GM21515 (cell line): ENCODE data around the gene DCUN1D2.
"Not testable (repeated sequence)": the region's sequence is repeated elsewhere in the genome, so short reads cannot be mapped to it uniquely, and the experiment has no call there.

Experiments
- ATAC-seq: cut with Tn5 transposase; IDR thresholded peaks from one replicate; pipeline ENCODE4 v1.9.1; 2021; ENCODE audit not compliant: unreplicated experiment

The DCUN1D2 gene

DNA sequence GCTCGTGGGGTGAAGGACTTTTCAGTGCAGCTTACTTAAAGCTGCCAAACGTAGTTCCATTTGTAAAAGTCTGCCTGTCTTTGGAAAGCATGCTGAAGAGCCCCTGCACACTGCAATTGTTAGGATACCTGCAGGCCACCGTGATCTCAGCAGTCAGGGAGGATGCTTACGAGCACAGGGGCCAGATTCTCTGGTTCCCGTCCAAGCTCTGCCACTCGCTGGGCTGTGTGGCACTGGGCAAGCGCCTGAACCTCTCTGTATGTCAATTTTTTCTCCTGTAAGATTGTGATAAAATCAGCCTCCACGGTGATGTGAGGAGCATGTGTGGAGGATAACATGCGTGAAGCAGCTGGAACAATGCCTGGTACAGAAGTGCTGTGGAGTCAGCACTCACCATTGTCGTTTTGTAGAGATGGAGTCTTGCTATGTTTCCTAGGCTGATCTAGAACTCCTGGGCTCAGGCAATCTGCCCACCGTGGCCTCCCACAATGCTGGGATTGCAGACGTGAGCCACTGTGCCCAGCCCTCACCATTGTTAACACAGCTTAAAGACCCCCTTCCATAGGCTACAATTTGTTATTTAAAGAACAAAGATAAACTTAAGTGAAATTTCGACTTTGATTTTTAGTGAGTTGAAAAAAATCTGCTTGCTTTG is 40.7 kb downstream of the DCUN1D2 start:
- ATAC-seq, result no peak

DNA sequence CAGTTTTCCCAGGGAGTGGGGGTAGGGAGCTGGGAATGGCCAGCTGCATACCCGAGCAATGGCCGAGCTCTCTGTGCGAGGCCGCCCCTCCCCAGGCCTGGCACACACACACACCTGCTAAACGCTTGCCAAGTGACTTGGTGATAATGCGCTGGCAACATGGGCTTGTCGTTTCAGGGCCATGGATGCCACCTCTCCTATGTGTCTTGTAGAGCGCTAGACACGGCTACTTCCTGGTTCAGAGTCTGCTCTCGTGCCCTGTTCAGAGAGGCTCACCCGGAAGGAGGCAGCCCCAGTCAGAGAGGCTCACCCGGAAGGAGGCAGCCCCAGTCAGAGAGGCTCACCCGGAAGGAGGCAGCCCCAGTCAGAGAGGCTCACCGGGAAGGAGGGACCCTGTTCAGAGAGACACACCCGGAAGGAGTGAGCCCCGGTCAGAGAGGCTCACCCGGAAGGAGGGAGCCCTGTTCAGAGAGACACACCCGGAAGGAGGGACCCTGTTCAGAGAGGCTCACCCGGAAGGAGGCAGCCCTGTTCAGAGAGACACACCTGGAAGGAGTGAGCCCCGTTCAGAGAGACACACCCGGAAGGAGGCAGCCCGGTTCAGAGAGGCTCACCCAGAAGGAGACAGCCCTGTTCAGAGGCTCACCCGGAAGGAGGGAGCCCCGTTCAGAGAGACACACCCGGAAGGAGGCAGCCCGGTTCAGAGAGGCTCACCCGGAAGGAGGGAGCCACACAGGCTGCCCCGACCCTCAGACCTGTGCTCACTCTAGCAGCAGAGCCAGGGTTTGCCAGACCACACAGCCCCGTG is 41.4 kb downstream of the DCUN1D2 start:
- peak; percentile 45 for ATAC-seq

DNA sequence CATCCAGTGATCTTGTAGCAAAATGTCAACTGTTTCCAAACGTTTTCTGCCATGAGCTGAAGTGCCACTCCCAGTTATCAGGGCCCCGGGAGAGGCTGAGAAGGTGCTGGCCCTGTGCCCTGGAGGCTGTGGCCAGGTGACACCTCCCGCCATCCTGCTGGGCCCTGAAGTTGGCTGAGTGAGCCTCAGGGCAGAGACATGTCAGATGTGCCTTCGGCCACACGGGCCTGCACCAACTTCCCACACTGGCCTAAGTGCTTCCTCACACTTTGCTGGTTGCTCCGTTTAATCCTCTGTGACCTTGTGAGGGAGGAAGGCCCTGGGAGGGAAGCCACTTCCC is 42.0 kb downstream of the DCUN1D2 start:
- ATAC-seq, result no peak

DNA sequence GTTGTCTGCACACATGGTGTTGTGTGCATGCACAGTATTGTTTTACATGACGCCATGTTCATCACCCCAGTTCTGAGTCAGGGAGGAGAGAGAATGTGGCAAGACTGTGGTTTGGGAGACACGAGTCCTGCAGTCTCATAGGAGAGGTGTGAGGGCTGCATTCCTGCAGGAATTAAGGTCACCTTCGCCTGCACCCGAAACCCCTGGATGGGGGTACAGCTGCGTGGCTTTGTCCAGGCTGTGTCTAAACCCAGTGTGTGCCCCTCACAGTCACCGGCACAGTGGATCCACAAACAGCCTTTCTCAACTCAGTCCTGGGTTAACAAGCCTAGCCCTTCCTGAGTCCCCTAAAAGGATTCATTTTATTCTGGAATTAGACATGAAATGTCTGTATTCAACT is 42.9 kb downstream of the DCUN1D2 start:
- ATAC-seq, result no peak

DNA sequence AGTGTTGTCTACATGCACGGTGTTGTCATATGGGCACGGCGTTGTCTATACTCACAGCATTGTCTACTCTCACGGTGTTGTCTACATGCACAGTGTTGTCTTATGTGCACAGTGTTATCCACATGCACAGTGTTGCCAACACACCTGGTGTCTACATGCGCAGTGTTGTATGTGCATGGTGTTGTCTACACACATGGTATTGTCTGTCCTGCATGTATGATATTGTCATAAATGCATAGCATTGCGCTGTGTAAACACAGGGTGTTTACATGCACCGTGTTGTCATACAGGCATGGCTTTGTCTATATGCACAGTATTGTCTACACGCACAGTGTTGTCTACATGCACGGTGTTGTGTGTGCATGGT is 44.0 kb downstream of the DCUN1D2 start:
- ATAC-seq, result peak; percentile 9

DNA sequence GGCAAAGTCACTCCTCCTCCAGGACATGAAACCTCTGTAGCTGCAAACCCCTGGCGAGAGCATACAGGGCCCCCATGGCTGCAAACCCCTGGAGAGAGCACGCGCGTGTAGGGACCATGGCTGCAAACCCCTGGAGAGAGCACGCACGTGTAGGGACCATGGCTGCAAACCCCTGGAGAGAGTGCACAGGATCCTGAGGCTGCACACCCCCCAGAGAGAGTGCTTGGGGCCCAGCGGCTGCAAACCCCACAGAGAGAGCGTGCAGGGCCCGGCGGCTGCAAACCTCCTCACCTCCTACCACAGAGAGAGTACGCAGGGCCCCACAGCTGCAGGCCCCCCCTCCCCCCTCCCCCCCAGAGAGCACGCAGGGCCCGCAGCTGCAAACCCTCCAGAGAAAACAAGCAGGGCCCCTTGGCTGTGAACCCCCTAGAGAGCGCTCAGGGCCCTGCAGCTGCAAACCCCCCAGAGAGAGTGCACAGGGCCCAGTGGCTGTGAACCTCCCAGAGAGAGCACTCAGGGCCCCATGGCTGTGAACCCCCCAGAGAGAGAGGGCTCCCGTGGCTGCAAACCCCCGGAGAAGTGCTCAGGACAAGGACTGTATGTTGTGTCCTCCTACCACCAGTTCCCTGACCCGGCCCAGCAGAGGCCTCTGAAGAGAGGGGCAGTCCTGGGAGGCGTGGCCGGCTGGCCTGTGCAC is 44.6 kb downstream of the DCUN1D2 start:
- peak; percentile 58 for ATAC-seq

DNA sequence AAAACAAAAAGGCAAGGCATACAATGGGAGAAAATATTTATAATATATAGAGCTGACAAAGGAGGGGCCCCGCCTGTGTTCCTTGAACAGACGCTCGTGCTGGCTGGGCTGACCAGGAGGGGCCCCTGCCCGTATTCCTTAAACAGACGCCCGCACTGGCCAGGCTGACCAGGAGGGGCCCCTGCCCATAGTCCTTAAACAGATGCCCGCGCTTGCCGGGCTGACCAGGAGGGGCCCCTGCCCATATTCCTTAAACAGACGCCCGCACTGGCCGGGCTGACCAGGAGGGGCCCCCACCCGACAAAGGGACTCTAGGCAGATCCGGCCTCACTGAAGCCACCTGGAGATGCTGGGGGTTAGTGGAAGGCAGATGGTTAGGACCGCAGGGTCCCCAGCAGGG is 46.5 kb downstream of the DCUN1D2 start:
- ATAC-seq, result no peak

DNA sequence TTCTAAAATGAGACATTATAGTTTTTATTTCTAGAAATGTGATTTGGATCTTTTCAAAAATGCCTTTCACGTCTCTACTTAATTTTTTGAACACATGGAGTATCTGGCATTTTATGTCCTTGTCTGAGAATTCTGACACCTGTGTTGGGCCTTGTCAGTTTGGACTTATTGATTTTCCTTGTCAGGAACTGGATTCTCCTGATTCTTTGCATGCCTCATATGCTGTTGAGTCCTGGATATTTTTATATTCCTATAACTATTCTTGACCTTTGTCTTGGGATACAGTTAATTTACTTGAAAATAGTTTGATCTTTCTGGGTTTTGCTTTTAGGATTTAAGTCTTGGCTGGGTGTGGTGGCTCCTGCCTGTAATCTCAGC is 47.5 kb downstream of the DCUN1D2 start:
- ATAC-seq, result no peak

DNA sequence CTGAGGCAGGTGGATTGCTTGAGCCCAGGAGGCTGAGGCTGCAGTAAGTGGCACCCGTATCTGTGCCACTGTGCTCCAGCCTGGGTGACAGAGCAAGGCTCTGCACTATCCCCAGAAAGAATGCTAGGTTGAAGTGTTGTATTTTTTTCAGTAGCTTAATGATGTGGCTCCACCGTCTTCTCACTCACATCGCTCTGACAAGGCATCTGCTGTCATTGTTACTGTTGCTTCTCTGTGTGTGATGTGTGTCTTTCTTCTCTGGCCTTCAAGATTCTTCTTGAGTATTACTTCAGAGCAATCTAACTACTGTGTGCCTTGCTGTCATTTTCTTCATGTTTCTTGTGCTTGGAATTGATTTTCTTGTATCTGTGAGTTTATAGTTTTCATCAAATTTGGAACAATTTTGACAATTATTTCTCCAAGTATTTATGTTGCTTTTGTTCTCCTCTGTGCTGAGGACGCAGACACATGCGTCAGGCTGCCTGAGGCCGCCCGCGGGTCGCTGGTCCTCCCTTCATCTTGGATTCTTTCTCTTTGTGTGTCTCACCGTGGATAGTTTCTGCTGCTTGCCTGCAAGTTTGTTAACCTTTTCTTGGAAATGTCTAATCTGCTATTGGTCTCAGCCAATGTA is 48.0 kb downstream of the DCUN1D2 start:
- no peak for ATAC-seq

DNA sequence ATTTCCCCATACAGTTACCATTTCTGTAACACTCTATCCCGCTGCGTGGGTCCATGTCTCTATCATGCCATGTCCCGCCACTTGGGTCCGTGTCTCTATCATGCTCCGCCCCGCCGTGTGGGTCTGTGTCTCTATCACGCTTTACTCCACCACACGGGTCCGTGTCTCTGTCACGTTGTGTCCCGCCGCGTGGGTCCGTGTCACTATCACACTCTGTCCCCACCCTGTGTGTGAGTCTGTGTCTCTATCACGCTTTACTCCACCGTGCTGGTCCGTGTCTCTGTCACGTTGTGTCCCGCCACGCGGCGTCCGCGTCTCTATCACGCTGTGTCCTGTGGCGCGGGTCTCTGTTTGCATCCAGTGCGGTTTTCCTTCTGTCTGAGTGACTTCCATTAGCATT is 48.9 kb downstream of the DCUN1D2 start:
- no peak for ATAC-seq

DNA sequence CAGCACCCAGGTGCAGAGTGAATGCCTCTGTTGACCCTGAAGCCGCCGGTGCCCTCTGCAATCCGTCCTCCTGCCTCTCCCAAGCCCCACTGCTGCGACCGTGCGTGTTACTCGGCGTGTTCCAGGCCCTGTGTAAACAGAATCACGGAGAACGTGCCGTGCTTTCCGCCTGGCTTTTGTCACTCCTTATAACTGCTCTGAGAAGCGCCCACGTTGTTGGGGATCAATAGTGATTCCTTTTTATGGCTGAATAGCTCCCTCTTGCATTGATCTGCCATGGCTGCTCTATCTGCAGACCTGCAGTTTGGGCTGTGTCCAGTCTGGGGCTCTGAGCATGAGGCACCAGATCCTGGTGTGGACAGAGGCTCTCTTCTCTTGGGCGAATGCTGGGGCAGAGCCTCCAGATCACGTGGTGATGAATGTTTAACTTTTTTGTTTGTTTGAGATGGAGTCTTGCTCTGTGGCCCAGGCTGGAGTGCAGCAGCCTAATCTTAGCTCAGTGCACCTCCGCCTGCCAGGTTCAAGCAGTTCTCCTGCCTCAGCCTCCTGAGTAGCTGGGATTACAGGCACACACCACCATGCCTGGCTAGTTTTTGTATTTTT is 53.0 kb downstream of the DCUN1D2 start:
- no peak for ATAC-seq

DNA sequence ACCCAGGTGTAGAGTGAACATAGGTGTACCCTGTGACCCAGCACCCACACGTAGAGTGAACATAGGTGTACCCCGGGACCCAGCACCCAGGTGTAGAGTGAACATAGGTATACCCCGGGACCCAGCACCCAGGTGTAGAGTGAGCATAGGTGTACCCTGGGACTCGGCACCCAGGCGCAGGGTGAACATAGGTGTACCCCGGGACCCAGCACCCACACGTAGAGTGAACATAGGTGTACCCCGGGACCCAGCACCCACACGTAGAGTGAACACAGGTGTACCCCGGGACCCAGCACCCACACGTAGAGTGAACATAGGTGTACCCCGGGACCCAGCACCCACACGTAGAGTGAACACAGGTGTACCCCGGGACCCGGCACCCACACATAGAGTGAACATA is 53.6 kb downstream of the DCUN1D2 start:
- not testable (repeated sequence) for ATAC-seq

DNA sequence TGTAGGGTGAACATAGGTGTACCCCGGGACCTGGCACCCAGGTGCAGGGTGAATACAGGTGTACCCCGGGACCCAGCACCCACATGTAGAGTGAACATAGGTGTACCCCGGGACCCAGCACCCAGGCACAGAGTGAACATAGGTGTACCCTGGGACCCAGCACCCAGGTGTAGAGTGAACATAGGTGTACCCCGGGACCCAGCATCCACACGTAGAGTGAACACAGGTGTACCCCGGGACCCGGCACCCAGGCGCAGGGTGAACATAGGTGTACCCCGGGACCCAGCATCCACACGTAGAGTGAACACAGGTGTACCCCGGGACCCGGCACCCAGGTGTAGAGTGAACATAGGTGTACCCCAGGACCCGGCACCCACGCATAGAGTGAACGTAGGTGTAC is 54.6 kb downstream of the DCUN1D2 start:
- not testable (repeated sequence) for ATAC-seq

DNA sequence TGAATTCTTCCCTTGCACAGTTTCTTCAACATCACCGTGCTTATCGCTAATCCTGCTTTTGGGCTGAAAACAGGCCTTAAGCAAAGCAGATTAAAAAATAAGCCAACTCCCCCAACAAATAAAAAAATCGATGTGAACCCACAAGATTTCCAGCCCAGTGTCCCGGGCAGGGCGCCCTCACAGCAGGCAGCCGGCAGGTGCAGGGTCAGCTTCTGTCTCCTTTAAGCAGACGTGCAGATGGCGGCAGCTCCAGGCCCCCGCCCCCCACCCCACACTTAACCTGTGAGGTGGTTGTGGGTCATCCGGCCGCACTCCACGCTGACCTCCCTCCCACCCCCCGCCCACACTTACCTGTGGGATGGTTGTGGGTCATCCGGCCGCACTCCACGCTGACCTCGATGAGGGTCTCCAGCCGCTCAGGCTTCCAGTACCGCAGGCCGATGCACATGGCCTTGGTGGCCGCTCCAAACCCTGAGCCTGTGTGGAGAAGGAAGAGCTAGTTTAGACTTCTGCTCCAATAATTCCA is 57.1 kb downstream of the DCUN1D2 start:
- no peak for ATAC-seq

DNA sequence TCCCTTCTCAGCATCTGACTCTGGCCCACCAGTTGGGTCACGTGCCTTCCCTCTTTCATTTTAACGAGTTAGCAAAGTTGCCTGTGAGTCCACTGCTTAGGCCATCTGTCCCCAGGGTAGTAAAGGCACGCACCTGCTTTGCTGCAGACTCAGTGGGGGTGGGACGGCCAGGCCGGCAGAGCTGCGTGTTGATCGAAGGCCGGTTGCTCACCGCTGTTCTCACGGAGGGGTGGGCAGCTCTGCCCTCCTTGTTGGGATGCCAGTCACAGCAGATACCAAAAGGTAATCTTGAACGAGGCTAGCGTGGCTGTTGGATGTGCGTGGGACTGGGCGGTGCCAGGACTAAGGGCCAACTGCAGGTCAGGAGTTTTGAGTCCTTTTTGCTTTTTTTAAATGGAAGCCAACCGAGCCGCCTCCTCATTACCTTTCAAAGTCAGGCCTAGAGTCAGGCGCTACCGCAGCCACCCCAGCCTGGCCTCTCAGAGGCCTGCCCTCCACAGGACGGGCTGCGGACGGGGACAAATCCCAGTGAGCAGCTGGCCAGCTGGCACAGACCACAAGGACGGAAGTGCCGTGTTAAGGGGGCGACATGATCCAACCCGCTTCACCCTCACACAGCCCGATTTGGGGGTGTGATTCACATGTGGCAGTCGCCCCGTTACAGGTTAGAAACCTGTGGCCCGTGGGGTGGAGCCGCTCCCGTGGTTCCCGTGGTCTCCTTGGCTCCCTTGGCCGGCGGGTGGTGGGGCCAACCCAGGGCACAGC is 57.8 kb downstream of the DCUN1D2 start:
- no peak for ATAC-seq

DNA sequence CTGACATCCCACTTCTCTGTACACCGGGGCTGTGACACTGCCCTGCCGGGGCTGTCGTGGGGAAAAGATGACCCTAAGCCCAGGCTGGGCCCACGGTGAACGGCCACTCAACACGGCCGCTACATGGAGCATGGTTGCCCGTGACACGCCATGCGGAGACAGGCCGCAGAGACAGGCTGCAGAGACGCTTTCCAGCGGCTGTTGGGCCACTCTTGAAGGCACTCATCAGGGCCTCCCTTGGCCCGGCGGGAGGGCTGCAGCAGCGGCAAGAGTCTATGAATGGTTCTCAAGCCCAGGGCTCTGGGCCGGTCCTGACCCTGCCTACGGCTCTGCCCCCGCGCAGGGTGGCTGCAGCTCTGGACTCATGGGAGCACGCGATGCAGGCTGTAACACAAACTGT is 59.3 kb downstream of the DCUN1D2 start:
- no peak for ATAC-seq

DNA sequence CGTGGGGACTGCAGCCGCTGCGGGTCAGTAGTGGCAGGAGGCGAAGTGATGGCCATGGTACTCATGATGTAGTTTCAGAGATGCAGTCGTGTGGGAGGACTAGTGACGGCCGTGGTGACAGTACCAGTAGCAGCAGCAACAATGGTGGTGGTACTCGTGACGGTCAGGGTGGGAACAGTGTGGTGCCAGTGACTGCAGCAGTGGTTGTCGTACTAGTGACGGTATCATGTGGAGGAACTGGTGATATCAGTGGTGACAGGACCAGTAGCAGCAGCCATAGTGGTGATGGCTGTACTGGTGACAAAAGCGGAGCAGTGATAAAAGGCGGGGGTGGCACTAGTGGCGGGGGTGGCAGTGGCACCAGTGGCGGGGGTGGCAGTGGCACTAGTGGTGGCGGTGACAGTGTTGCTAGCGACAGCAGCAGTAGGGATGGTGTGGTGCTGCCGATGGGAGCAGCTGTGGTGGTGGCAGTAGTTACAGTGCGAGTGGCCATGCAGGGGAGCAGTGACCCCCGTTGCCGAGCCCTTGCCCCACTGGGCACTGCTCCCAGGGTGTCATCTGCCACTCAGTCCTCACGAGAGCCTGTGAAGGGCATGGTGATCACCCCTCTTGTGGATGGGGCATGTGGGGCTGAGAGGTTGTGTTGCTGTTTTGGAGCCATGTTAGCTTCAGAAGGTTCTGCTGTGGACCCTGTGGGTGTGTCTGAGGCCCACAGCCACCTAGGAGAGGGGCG is 60.0 kb downstream of the DCUN1D2 start:
- ATAC-seq, result no peak

DNA sequence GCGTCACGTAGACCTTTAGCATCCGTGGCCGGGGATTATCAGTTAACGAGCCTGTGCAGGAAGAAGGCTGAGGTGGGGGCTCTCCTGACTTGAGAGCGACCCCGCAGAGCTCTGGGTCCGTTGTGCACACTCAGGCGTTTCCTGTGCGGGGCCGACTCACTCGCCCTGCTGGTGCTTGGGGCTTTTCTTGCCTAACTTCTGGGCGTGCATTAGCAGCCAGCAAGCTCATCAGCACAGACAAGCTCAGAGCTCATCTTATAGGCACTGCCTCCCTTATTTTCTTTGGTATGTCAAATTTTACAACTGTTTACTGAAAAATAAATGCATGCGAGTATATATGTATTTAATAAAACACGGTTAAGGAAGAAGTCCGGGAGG is 60.9 kb downstream of the DCUN1D2 start:
- no peak for ATAC-seq

DNA sequence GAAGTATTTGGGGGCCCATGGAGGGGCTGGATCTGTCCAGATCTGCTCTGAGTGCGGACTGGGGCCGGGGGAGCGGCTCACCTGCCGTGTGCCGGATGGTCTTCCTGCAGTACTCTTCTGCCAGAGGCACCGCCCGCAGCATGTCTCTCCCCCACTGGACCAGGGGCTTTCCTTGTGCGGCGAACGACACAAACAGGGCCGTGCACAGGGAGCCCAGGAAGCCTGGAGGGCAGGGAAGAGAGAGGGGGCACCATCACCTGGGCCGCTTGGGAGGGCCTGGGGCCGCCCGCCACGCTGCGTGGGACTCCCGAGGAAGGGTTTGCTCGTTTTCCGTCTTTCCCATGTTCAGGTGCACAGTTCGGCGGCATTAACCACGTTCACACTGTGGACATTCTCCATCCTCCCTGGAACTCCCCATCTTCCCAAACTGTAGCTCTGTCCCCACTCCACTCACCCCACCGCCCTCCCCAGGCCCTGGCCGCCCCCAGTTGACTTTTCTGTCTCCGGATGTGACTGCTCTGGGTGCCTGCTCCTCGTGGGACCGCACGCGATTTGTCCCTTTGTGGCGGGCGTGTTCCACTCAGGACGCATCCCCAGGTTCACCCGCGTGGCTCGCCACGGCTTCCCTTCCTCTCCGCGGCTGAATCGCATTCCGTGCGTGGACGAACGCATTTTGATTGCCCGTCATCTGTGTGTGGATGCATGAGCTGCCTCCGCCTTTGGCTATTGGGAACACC is 61.5 kb downstream of the DCUN1D2 start:
- ATAC-seq, result no peak
